GM19328 (cell line): ENCODE measurements around the gene CCDC188.
A peak's percentile ranks its signal among the peaks of the same experiment; 100 is the strongest.

Experiments used
- ATAC-seq: cut with Tn5 transposase; IDR thresholded peaks from one replicate; pipeline ENCODE4 v1.9.1; 2021; ENCODE audit warnings: mild to moderate bottlenecking, moderate library complexity; ENCODE audit not compliant: unreplicated experiment

CCDC188 gene

DNA sequence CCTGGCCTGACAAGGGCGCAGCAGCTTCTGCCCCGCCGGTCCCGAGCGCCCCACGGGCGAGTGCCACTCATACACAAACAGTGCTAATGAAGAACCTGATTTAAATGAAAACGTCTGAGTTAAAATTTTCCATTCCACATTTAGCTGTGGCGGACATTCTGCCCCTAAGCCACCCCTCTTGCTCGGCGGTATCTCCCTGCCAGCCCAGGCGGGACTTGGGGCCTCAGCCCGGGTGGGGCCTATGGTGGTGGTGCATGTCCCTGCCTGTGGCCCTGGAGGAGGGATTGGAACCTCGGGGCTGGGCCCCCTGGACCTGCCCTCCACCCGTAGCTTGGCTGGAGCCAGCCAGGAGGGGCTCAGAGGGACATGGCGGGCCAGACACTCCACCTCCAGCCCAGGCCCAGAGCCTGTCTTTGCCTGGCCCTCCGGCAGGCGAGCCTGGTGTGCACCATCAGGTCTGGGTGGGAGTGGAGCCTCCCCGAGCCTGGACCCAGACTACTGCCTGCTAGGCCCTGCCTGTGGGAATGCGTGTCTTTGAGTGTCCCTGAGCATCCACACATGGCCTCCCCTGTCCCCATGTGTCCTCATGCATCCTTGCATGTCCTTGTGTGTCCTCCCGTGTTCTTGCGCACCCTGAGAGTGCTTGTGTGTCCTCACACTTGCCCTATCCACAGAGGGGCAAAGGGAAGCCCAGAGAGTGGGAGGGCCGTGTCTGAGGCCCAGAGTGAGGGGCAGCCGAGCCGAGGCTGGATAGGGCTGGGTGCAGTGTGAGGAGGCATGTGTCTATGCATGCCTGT lies 14.9 kb downstream of the CCDC188 start:
- ATAC-seq, result no peak

DNA sequence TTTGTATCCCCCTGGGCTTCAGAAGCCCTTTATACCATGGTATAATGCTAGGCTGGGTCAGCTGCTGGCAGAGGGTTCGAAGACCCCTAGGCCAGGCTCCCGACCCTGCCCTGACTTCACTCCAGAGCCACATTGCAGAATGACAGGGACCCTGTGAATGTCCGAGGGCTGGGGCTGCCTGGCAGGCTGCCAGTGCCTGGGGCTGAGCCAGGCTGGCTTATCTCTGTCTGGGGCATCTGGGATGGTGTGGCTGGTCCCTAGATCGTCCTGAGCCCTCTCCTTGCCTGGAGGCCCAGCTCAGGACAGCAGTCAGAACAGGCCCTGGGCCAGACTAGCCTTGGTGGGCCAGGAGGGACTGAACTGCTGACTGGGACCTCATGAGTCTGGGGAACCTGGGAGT lies 15.6 kb downstream of the CCDC188 start:
- ATAC-seq, result no peak

DNA sequence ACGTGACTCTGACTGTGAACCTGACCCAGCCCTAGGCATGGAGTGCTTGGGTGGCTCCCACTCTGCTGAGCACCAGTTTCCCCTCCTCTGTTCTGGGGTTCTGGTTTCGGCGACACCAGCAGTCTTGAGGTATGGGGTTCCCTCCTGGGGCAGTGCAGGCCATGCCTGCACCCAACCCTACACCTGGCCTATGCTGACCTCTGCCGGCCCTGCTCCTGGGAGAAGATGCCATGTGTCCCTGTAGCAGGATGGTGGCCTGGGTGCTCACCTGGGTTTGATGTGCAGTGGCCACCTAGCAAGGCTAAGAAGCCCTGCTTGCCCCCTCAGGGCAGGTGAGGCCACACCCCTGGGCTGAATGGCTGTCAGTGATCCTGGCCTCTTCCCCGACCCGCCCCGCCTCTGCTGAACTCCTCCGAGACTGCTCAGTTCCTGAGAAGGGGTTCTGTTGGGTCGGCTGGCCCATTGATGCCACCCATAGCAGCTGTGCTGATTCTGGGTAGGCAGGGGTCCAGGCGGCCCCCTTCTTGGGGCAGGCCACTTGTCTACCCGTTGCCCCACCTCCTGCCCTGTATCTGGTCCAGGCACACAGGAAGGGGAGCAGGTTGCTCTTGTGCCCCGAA lies 16.8 kb downstream of the CCDC188 start:
- no peak for ATAC-seq

DNA sequence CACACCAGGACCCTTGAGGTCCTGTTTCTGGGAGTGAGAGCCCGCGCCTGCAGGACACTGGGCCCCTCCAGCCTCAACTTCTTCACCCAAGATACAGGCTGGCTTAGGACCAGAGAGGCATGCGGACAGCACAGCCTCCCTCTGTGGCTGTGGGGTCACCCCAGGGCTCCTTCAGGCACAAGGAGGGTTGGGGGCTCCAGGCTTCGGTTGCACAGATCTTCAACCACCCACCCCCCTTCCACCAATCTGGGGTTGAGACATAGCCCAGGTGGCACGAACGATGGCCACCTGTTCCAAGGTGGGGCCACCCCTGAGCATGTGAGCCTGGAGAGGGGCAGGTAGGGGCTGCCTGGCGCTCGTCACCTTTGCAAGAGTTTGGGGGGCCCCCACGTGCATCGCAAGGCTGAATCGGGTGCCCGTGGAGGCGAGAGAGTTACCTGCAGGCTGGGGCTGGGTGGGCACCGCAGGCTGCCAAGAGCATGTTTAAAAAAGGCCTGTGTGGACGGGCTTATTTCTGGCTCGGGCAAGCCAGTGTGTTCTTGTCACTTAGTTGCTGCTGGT lies 18.1 kb downstream of the CCDC188 start:
- no peak for ATAC-seq

DNA sequence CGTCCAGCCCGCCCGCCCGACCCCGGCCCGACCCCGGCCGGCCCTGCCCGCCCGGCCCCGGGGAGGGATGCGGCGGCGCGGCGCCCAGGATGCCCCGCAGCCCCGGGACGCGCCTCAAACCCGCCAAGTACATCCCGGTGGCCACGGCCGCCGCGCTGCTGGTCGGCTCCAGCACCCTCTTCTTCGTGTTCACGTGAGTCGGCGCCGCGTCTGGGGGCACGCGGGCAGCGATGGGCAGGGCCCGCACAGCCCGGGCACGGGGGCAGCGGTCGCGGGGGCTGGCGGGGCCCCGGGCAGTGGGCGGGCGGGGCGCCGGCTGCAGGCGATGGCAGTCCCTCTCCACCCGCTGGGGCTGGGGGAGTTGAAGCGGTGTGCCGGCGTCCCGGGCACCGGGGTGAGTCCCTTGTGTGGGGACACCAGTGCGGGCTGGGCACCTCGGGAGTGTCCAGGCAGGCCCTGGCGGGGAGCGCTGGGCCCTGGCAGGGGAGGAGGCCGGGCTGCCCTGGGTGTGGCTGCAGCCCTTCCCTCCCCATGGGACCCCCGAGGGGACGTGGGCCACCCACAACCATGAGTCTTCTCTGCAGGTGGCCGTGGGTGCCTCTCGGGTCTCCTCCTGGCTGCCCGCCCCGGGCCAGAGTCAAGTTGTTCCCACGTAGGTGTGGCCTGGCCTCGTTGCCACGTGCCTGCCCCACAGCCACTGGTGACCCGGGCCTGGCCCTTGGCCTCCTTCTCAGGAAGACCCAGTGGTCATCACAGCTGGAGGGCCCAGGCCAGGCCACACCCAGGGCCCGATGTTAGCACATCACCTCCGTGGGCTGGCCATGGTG lies 18.8 kb downstream of the CCDC188 start:
- peak; percentile 3 for ATAC-seq

DNA sequence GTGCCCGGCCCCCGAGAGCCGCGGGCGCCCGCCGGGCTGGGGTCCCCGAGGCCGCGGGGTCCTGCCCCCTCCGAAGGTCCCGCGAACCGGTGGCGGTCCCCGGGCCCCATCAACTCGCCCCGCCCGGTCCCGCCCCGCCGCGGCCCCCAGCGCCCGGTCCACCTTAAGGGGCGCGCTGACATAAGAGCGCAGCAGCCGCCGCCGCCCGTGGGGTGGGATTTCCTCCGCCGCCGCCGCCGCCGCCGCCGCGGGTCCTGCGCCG lies 19.3 kb downstream of the CCDC188 start, which contains the start of gene ZDHHC8:
TSS of gene ZDHHC8 (plus strand) at position 208 of the 262 bp plus-strand sequence. CDS start 144 bp downstream, outside the sequence.
- ATAC-seq, result peak; percentile 49

DNA sequence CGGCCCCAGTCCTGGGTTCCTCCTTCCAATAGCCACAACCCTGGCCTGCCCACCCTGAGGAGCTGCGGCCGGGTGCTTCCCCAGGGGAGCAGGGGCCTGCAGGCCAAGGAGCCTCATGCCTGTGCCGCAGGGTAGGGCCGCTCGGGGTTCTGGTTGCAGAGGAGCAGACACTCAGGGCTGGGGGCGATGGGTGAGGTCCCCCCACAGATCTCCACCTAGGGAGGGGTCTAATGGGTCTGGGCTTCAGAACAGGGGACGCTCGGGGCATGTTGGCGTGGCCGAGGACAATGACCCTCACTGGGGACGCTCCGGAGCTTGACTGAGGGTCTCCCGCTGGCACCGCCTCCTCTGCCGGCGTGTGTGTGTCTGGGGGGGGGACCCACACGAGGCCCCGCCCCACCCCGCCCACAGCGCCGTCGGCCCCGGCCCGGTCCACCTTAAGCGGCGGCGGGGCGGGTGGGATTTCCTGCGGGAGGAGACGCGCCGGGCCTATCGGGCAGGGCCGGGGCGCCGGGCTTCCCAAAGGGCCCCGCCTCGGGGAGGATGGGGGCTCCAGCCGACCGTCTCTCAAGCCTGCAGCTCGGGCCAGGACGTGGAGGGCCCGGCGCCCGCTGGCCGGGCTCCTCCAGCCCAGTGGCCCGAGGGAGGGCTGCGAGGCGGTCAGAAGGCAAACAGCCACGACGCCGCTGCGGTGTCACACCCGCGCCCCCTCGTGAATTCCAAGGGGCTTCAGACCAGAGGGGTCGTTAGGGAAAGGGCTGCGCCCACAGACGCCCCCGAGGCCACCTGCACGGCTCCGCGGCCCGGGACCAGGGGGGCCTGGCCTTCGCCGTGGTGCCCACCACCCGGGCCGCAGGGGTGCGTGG lies 19.9 kb downstream of the CCDC188 start:
- peak; percentile 62 for ATAC-seq

DNA sequence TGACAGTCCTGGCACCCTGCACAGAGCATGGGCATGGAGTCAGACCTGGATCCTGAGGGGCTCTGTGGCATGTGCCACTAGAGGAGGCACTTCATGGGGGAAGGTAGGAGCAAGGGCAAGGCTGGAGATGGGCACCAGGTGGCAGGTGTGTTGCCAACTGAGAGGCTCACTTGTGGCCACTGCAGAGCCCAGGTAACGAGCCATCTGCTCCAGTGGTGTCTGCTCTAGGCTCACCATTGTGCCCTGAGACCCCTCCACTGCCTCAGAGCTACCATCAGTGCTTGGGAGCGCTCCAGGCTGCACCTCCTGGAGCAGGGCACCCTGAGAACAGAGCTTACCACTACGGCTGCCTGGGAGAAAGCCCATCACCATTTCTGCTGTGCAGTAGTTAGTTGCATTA lies 20.5 kb downstream of the CCDC188 start:
- no peak for ATAC-seq

DNA sequence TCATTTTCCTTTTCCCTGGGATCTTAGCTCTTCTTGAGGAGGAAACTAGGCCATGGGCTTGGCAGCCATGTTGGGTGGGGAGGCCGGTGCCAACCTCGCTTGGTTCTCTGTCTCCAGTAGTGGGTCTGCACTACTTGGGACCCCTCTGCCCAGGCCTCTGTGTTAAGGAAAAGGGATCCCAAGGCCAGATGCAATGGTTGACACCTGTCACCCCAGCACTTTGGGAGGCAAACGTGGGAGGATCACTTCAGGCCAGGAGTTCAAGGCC lies 21.2 kb downstream of the CCDC188 start:
- ATAC-seq, result no peak

- no peak for ATAC-seq
Measured at GRCh38 chr22:20128902-20129746, 21.7 kb downstream of the CCDC188 start.

- ATAC-seq, result no peak
Measured at GRCh38 chr22:20128619-20128901, 22.3 kb downstream of the CCDC188 start.

DNA sequence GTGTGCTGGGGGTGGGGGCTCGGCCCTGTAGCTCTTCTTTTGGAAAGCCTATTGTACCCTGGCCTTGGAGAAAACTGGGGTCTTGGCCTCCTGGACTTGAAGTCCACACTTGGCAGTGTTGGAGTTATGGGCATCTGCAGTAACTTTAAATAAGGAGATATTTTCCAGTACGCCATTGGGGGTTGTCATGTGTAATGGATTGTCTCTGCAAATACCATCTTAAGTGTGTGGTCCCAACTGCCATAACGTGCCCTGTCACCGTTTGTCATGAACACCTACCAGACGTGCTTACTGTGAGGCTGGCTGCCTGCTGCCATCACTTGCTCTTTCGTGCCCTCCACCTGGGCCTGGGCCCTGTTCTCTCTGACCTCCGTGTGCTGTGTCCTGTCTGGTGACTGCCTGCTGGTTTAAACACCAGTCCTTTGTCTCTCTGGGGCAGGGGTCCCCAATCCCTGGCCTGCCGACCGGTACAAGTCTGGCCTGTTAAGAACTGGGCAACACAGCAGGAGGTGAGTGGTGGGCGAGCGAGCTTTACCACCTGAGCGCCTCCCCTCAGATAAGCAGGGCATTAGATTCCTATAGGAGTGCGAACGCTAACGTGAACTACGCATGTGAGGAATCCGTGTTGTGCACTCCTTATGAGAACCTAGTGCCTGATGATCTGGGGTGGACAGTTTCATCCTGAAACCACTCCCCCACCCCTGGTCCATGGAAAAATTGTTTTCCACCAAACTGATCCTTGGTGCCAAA lies 22.8 kb downstream of the CCDC188 start:
- ATAC-seq, result no peak

DNA sequence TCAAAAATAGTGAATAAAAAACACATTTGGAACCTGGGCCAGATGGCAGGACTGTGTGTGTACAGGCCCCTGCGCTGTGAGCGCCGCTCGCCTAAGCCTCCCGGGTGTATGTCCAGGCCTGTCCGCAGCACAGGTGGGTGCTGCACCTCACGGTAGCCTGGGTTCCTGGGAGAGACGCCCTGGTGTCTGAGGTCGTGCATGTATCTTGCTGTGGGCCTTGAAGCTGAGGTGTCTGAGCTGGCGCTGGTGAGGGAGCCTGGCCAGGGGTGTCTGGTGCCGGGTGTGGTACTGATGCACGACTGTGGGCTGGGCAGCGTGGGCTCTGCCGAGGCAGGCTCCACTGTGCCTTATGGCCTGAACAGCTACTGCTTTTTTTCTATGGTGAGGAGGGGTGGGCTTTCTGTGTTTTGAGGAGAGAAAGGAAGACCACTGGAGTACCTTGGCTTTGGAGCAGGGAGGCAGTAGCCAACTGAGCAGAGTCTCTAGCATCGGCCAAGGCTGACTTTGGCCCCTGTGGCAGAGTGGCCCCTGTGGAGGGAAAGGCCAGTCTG lies 23.5 kb downstream of the CCDC188 start:
- ATAC-seq, result no peak

DNA sequence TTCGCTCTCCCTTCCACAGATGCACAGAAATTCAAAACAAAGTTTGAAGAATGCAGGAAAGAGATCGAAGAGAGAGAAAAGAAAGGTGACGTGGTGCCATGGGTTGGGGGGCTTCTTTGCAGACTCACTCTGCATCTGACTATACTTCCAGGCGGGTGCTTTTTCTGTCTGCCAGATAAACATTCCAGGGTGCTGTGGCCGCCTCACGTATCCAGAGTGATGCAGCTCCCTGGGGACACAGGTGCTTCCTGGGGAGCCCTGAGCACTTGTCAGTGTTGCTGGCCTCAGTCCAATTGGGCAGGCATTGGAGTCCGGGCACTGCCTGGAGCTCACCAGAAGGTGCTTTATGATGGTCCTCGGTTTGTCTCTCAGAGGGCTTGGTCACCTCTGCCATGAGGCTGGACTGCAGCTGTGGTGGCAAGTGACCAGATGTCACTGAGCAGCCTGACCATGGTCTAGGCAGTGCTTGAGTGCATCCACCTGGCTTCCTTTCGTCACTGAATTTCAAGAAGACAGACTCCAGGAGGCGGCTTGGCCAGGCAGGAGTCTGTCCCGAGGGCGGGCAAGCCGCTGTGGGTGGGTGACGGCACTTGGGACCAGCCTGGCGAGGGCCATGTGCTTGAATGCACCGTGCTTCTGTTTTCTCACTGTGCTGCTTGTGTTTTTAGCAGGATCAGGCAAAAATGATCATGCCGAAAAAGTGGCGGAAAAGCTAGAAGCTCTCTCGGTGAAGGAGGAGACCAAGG lies 24.4 kb downstream of the CCDC188 start:
- ATAC-seq, result no peak

DNA sequence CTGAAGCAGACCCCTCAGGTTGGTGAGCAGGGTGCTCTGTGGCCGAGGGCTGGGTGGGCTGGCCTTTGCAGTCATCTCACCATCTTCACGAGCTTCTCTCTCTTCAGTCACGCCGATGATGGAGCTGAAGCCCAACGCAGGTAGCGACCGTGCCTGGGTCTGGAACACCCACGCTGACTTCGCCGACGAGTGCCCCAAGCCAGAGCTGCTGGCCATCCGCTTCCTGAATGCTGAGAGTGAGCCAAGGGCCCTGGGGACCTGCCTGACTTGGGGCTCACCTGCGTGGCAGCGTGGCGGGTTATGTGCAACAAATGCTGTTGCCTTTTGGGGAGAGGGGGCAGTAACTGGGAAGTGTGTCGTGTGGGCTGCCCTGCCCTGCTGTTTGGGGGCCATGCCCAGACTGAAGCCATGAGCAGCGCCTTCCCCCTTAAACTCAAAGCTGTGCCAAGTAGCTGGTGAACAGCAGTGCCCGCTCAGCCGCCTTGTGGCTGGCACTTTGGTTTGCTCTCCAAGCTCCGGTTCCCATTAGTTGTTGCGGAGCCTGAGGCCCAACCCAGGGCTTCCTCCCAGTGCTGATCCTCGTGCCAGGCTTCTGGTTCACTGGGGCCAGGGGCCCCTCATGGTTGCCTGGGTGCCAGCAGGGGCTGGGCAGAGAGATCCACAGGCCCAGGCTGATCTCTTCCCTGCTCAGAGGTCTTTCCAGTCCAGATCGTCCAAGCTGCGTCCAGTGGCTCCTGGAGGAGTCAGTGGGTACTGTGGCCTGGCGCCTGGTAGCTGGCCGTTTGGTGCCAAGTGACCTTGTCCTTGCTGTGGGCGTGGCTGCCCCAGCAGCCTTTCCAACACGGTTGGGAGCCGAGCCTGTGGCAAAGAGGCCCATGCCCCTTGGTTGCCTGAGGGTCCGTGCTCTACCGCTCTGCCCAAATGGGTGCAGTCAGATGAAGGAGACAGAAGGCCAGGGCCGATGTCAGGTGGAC lies 25.4 kb downstream of the CCDC188 start:
- no peak for ATAC-seq

DNA sequence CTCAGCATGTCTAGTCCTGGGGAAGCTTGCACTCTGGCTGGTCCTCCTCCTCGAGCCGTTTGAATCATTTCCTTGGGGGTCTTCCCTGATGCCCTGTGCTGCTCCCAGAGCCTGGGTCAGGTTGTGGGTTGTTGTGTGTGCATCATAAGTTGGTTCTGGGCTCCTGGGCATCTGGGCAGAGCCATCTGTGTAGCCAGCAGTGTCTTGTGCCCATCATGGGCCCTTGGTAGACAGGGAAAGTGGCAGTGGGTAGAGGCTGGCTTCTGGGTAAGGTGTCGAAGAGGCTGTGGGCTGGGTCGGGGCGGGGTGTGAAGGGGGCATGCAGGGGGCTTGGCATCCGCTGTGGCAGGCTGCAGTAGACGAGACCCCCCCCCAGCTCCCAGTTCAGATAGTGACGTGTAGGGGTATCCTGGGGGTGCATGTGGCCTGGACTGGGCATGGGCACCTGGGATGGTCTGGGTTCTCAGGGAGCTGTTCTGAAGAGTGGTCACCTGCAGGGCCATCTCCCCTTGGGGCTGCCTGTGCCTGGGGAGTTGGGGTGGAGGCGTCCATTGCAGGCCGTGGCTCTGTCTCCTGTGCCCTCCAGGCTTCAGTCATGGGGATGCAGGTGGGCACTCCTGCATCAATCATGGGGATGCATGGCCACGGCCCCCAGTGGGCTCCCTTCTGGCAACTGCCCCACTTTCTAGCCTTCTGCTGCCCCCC lies 26.6 kb downstream of the CCDC188 start:
- ATAC-seq, result no peak
